Nucleus accumbens (tissue), 56 donors: ENCODE results near the gene AAMDC.
A peak's percentile ranks its signal among the peaks of the same experiment; 100 is the strongest.

Source experiments
- DNase-seq, 56 donors: peaks; one replicate each; lab custom pipeline; 2025; lab: John Stamatoyannopoulos, UW

AAMDC gene

DNA sequence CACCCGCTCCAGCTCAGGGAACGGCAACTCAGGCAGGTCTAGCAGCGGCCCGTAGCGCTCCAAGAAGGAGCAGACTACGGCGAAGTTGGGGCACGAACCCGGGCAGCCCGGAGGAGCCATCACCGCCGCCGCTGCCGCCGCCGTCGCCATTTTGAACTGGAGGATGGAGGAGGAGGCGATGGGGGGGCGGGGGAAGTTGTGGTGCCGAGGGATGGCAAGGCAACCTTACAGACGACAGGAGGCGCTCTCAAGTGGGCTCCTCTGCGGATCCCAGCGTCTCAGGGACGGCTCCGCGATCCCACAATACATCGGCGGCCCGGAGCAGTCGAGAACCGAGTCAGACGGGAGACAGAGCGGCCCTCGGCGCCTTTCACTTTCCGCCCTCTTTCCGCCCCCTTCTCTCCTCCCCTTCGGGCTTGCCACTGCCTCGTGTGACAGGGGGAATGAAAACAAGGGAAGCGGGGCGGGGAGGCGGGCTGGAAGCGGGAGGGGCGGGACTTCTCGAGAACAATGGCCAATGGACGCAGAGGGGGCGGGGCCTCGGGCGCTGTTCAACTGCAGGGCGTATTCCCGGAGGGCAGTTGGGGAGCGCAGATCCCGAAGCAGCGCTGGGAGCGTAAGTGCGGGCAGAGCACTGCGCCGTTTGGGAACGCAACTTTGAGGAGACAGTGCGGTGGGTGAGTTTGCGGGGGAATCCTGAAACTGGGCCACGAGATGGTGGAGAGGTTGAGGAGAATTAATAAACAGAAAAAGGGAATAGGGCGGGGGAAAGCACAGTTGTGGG, at the start of gene AAMDC, which contains the start of gene RSF1:
TSS of gene AAMDC (plus strand) at position 580 of the 784 bp plus-strand sequence. CDS start 21,353 bp downstream, outside the sequence.
TSS of gene RSF1 (minus strand) at position 158 of the 784 bp plus-strand sequence. CDS start at position 150, 8 bp downstream.
- DNase-seq, result peak; percentile 87 to 100 (median 99)

DNA sequence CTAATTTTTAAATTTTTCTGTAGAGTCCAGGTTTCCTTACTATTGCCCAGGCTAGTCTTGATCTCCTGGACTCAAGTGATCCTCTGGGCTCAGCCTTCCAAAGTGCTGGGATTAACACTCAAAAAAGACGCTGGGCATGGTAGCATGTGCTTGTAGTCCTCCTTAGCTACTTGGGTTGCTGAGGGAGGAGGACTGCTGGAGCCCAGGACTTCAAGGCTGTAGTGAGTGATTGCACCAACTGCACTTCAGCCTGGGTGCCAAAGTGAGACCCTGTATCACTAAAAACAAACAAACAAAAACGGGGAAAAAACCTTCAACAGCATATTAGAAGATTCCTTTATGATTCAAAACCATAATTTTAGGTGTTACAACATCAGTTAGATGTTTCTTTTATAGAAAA, 45.0 kb upstream of the AAMDC start:
- no peak for DNase-seq

DNA sequence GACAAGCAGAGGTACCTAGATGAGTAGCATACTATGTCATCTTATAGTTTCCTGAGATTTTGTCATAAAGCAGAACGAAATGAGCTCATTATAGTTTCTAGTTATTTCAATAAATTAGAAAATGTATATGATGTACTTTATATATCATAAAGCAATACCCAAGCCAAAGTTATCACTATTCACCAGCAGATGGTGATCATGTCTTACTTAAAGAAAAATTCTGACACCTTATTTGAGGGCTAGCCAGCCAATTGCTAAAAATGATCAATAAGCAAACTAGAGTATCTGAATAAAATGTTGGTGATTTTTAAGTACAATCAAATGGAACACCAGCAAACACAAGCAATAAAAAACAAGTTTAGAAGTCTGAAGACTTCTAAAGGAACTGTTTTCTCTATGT, 44.5 kb upstream of the AAMDC start:
- no peak for DNase-seq

DNA sequence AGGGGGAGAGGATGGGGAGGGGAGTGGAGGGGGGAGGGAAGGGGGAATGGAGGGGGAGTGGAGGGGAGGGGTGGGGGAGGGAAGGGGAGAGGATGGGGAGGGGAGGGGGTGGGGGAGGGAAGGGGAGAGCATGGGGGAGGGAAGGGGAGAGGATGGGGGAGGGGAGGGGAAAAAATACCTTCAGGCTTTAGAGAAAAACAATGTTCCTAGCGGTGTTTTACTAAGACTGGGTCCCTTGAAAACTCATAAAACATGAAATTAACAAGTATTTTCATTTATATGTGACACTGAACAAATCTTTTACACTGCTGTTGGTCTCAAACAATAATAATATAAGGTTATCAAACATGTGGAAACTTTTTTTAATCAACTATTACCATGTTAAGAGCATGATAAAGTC, 42.8 kb upstream of the AAMDC start:
- DNase-seq, result no peak

DNA sequence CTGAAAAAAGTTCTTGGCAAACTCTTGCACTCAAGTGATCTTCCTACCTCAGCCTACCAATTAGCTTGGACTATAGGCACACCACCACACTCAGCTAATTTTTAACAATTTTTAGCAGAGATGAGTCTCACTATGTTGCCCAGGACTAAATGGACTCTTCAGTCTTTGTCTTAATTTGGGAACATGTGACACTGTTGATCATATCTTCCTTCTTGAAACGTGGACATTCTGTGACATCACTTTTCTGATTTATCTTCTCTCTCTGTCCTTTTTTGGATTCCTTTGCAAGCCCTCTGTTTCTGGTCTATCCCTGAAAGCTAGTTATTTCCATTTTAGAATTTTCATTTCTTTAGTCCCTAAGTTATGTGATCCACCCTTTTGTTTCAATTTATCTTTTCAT, 42.4 kb upstream of the AAMDC start:
- no peak for DNase-seq

DNA sequence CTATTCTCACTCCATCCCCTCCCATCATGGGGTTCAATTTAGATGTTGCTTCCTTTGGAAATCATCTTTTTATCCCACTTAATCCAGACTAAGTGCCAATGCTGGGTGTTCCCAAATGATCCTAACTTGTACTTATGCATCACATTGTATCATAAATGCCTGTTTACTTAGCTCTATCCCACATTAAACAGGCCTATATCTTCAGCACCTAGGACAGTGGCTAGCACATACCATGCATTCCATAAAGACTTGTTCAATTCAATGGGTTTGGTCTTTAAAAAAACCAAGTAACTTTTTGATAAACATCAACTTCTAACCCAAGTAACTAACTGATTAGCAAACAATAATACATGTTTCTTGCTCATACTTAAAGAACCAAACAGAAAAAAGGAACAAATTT, 41.0 kb upstream of the AAMDC start:
- no peak for DNase-seq

DNA sequence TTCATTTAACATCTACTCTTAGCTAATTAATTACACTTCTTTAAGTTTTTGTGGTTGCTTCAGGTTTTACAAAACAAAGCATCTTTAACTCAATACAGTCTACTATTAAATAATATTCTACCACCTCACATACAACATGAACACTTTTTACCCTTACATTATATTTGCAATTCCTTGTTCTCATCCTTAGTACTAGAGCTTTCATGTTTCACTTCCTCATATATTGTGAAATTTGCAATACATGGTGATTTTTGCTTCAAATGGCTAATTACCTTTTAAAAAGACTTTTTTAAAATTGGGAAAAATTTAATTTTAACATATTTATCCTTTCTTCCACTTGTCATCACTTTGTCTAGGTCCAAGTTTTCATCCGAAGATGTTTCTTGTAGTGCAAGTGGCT, 37.9 kb upstream of the AAMDC start:
- no peak for DNase-seq

DNA sequence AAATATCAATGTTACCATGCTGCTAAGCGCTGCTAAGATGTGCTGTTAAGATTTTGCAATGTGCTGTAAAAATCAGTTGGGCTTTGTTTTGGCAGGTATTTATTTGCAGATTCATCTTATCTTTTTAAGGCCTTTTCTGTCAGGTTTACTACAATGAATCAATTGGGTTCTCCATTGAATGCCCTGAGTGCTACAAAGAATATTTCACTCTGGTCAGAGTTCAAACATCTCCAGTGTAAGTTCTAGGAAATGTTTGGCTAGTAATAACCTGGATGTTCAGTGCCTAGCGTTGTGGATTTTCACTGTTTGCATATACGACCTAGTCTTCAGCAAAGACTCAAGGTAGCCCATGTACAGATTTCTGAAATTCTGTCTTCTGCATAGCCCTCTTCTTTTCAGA, 36.4 kb upstream of the AAMDC start:
- DNase-seq, result no peak

DNA sequence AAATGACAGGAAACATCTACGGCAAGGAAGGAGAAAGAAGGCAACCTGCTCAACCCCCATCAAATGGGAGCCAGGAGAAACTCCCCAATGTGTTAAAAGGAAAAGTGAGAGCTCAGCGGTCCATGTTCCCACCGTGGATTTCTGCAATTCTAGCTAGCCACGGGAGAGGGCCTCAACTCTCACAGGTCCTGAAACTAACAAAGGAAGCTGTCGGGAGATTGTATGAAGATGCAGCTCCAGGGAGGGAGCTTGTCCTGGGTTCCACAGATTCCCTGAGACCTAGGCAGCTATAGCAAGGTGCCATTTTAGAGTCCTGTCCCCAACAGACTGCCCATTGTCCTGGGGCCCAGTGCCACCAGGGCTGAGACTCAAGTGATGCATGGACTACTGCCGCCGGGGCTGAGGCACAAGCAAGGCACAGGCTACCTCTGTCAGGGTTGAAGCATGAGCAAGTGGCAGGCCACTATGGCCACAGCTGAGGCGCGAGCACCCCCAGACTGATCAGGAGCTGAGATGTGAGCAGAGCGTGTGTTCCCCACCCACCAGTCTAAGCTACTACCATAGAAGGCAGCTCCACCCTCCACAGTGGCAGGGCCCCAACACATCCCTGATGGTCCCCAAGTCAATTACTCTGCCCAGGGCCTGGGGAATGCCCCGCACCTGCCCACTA, 31.7 kb upstream of the AAMDC start:
- no peak for DNase-seq

DNA sequence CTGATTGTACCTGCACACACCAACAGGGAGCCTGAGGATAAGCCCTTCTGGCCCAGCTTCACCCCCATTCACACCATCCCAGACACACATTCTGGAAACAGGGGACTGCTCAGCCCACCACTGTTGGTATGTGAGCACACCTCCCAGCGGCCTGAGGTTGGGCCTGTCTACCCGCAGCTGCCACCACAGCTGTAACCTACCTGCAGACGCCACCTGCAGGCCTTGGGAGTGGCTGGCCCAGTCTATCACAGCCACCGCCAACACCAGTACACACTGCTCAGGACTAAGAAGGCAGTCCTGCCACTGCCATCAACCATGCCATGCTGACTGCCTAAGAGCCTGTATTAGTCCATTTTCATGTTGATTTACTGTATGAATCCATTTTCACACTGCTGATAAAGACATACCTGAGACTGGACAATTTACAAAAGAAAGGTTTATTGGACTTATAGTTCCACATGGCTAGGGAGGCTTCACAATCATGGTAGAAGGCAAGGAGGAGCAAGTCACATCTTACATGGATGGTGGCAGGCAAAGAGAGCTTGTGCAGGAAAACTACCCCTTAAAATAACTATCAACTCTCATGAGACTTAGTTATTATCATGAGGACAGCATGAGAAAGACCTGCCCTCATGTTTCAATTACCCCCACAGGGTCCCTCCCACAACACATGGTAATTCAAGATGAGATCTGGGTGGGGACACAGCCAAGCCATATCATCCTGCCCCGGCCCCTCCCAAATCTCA, 31.0 kb upstream of the AAMDC start:
- DNase-seq, result no peak

DNA sequence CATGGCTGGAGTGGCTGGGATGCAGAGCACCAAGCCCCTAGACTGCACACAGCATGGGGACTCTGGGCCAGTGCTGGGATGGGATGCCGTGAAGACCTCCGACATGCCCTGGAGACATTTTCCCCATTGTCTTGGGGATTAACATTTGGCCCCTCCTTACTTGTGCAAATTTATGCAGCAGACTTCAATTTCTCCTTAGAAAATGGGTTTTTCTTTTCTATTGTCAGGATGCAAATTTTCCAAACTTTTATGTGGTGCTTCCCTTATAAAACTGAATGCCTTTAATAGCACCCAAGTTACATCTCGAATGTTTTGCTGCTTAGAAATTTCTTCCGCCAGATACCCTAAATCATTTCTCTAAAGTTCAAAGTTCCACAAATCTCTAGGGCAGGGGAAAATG, 29.6 kb upstream of the AAMDC start:
- DNase-seq, result no peak

DNA sequence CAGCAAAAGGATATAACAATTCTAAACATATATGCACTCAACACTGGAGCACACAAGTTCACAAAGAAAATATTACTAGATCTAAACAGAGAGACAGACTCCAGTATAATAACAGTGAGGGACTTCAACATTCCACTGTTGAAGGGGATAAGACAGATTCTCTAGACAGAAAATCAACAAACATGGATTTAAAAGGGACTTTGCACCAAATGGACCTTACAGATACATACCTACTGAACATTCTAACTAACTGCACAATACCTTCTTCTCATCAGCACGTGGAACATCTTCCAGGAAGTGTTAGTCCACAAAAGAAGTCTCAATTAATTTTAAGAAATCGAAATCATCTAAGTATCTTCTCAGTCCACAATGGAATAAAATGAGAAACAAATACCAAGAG, 27.0 kb upstream of the AAMDC start:
- DNase-seq, result no peak

DNA sequence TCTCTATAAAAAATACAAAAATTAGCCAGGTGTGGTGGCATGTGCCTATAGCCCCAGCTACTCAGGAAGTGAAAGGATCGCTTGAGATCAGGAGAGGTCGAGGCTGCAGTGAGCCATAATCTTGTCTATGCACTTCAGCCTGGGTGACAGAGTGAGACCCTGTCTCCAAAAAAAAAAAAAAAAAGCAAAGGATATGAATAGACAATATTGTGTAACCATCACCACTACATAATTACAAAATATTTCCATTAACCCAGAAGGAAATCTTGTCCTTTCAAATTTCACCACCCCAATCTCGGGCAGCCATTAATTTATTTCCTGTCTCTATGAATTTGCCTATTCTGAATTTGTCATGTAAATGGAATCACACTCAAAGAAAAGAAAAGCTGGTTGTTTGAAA, 21.6 kb upstream of the AAMDC start:
- no peak for DNase-seq

DNA sequence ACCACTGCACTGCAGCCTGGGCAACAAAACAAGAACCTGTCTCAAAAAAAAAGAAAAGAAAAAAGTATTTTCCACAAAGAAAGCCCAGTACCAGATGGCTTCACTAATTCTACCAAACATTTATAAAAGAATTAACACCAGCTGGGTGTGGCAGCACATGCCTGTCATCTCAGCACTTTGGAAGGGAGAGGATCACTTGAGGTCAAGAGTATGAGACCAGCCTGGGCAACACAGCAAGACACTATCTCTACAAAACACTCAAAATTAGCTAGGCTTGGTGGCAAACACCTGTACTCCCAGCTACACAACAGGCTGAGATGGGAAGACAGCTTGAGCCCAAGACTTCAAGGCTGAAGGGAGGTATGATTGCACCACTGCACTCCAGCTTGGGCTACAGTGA, 20.5 kb upstream of the AAMDC start:
- no peak for DNase-seq

DNA sequence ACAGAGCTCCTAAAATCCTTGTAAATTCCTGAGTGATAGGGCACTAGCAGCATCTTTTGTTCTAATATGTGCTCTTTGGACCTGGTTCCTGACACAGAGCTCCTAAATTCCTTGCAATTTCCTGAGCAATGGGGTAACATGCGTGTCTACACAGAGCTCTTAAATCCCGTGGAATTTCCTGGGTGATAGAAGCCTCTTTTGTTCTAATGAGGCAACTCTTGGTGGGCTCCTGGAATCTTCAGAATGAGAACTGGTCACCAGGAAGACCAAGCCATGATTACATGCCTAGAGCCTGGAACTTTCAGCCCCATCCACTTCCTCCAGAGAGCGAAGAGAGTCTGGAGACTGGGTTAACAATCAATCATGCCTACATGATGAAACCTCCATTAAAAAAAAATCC, 19.5 kb upstream of the AAMDC start:
- DNase-seq, result no peak

DNA sequence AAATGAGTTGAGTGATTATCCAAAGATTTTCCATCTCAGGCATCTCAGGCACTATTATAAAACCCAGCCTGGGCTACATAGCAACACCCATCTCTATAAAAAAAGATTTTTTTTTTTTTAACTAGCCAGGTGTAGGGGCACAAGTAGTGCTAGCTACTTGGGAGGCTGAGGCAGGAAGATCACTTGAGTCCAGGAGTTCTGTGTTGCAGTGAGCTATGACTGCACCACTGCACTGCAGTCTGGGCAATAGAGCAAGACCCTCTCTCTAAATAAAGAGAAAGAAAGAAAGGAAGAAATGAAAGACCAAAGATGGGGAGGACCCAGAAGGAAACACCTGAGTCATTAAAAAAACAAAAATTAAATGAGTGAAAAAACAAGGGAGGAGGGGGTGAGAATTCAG, 14.5 kb upstream of the AAMDC start:
- no peak for DNase-seq

DNA sequence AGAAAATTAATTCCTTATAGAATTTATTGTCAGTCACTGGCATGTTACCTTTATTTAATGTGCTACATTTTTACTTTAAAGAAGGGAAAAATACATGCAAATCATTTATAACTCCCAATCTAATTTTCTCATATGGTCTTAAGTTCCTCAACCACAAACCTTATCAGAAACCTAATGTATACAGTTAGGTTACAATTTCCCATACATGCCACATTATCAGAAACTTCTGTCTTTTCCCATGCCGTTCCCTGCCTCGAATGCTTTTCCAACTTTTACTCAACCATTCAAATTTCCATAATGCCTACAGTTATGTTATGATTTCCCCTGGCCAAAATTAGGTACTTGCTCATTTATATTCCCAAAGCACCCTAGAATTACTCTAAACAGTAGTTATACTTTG, 14.0 kb upstream of the AAMDC start:
- DNase-seq, result no peak

DNA sequence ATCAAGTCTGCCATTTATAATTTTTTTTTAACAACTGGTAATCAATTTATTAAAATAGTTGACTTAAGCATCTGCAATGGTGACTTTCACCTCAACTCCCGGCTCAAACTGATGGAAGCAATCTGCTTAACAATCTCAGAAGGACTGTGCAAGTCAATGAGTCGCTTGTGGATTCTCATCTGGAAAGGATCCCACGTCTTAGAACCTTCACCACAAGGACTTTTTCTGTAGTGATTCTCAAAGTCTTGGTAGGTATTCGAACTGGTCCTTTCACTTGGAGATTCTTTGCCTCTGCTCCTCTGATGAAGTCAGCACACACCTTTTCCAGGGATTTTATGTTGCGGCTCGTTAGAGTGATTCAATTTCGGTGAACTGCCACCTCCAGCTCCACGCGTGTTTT, 7.7 kb upstream of the AAMDC start:
- DNase-seq, result no peak

DNA sequence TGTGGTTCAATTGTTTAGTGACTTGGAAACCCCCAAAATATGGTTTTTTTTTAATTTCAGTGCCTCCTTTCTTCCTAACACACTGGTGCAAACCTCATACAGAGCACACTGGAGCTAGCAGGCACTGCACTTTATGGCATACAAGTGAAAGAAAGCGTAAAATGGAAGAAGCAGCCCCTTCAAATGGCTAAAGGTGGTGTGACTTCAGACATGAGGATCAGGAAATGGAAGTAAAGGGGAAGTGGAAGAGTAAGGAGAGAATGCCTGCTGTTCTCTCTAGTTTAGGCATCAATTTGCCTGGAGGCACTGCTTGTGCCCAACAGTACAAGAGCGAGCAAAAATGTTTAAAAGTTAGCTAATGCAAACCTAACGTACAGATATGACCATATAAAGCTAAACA, 6.1 kb upstream of the AAMDC start:
- no peak for DNase-seq

DNA sequence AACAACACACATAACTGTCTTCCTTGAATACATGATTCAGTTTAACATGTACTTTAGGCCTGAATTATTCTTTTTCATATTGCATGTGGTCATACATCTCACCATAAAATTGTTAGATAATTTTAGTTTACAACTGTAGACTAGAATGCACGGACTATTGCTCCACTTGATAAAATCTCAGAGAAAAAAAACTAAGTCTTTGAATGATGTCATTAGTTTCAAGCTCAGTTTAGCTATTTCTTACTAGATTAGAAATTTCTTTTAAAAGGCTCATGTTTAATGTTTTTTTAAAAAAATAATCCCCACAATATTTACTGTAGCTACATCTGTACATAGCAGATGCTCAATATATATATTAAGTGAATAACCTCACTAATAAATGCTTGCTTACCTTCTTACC, 5.5 kb upstream of the AAMDC start:
- no peak for DNase-seq

DNA sequence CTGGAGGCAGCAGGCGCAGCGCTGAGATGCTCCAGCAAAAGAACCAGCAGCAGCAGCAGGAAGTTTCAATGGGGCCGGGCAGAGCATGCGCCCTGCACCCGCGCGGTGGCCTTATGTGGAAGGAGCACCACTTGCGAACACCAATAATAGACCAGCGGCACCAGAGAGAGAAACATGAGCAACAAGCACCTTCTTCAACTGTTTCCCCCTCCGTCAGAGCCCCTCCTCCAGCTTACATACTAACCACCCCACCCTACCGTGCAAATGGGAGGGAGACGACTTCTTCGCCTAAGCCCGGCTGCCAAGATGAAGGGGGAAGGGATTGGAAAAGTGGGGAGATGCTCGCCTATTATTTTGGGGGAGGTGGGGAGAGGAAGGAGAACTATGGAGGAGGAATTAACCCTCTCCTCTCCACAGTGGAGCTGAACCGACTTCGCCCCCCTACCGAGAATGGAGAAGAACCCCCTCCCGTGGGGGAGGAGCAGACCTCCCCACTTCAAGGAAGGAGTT, 1.5 kb upstream of the AAMDC start:
- peak; percentile 37 to 95 (median 84) for DNase-seq
